Fibroblast of the aortic adventitia (primary cell): ENCODE measurements around the gene FAM53A. TPM values are rescaled to one million over a fixed set of nuclear protein-coding genes. Genes with fewer than 3 reads are reported as not detected.

Experiments
- DNase-seq: peaks from one replicate; pipeline ENCODE4 v3.0.0-alpha.2; 2010; ENCODE audit warnings: low read depth
- H3K4me3 ChIP-seq: 2 replicates; pipeline ENCODE4 v1.5.1; 2011; ENCODE audit warnings: low read depth, mild to moderate bottlenecking, control low read depth, low read length, moderate library complexity
- CTCF ChIP-seq: IDR thresholded peaks from 2 replicates; pipeline ENCODE4 v1.5.1; 2011; ENCODE audit warnings: mild to moderate bottlenecking, low read length, control low read depth, inconsistent platforms; ENCODE audit not compliant: insufficient read depth
- total RNA-seq: library from RNA; depleted of rRNA; stranded (reverse); fragments of >200 nt; gene quantifications from 2 replicates; pipeline ENCODE4 v1.2.3, GENCODE V29; 2012; ENCODE audit warnings: low replicate concordance

Gene FAM53A
- total RNA-seq, 1 donor: 2.5 TPM

DNA sequence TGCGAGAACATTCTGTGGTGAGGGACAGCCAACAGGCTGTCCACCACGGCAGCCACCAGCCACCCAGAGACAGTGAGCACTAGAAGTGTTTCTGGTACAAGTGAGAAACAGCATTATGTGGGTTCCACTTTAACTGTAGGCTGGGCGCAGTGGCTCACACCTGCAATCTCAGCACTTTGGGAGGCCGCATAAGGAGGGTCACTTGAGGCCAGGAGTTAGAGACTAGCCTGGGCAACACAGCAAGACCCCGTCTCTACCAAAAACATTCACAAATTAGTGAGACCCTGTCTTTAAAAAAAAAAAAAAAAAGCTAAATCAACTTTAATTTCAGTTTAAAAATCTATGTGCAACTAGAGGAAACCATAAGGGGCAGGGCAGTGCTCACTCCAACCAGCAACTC lies 20.6 kb downstream of the FAM53A start:
- H3K4me3 ChIP-seq: no peak overlapping the region
- no peak for TF ChIP-seq CTCF
- DNase-seq: no peak

GRCh38 chr4:1661695-1662094 lies 22.4 kb downstream of the FAM53A start:
- no peak for DNase-seq
- TF ChIP-seq CTCF: no peak
- H3K4me3 ChIP-seq: no peak overlapping the region

DNA sequence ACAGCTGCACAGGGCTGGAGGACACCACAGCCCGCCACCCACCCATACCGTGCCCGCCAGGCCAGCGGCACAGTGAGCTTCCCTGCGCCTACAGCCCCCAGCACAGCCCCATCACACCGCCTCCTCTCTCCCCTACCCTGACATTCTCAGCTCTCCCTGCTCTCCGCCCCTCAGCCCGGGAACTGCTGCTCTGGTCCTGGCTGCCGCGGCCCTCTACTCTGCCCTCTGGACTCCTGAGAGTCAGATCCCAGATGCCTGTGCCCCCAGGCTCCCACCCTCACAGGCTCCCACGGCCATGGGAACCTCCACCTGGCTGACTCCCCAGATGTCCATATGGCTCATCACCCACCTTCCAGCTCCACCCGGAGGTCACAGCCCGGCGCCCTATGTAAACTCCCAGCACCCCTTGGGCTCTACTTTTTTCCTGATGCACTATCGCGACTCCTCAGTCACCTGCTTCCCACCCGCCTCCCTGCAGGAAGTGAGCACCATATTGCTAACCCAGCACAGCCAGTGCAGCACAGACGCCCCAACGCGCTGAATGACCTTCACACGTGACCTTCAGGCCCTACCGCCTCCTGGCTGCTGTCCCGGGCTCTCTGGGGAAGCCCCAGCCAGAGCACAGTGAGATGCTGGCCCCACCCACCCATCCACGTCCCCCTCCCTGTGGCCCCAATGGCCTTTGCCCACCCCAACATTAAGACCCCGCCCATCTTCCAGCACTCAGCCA lies 23.0 kb downstream of the FAM53A start:
- no peak for DNase-seq

GRCh38 chr4:1659104-1660043 lies 24.7 kb downstream of the FAM53A start:
- TF ChIP-seq CTCF: no peak
- H3K4me3 ChIP-seq: no peak overlapping the region
- no peak for DNase-seq

More for the DNA sequence above, 23.0 kb downstream of the FAM53A start:
- no peak for TF ChIP-seq CTCF
- H3K4me3 ChIP-seq: no peak overlapping the region

GRCh38 chr4:1658581-1658980 lies 25.5 kb downstream of the FAM53A start:
- no peak for TF ChIP-seq CTCF
- no peak overlapping the region for H3K4me3 ChIP-seq
- no peak for DNase-seq

DNA sequence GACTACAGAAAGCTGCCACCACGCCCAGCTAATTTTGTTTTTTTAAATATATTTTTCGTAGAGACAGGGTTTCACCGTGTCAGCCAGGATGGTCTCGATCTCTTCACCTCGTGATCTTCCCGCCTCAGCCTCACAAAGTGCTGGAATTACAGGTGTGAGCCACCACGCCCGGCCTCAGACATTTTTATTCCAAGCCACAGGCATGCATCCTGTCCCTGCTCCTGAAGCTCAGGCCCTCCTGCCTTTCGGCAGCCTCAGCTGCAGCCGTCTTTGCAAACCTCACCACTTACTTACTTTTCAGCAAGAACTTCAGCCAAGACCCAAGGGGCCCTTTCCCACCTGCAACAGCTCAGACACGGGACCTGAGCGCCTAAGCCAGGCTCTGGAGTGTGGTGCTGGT lies 26.0 kb downstream of the FAM53A start:
- no peak for TF ChIP-seq CTCF
- H3K4me3 ChIP-seq: no peak overlapping the region
- DNase-seq: no peak
